ENCODE measurements around the gene PGAM1. TPM values are rescaled to one million over a fixed set of nuclear protein-coding genes. Genes with fewer than 3 reads are reported as not detected.
A peak's percentile ranks its signal among the peaks of the same experiment; 100 is the strongest.

PGAM1 gene
- total and polyA plus RNA-seq, 2 experiments from 2014 or later = 879 to 1,144 TPM

DNA sequence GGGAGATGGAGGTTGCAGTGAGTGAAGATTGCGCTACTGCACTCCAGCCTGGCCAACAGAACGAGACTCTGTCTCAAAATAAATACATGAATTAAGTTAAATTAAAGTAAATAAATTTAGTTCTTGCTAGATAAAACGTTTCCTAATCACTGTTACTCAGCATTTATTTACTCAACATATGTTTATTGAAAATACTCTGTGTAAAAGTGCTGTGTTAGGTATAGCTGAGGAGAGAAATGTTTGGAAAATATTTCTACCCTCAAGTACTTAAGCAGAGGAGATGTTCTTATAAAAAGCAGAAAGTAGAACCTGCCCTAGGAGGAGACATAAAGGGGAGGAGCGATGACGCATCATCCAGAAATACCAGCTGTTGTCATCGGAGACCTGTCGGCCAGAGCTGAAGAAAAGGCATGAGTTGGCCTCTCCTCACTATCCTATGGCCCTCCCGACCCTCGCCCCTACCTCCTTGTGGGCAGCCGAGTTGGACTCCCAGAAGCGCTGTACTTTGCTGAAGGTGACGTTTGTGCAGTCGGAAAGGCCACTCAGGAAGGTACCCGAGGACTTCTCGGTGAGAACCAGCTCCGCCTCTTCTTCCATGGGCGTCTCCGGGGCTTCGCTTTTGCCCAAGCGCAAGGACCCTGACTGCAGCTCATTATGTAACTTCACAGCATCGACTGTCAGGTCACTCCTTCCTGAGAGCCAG lies 26.0 kb upstream of the PGAM1 start:
- Histone ChIP-seq H3K4me3 (peak overlapping the region; percentile 91), H2AFZ (peak overlapping the region; percentile 91), H3K4me1 (ENCODE audit: insufficient read depth) (0 out of 2 replicates have a peak, but pooled peaks cover 4% of the 10 kb centered on the region), H3K36me3 (ENCODE audit: low read depth) (peaks cover 2% of the 10 kb centered on the region; the same call in 1 of the 2 replicates), H3F3A (ENCODE audit: insufficient read depth) (peaks cover 8% of the 10 kb centered on the region; the same call in 1 of the 2 replicates), H3K9me3 (ENCODE audit: low read depth) (no peaks in the 10 kb centered on the region), H3K4me2 (ENCODE audit: unreplicated experiment) (peak overlapping the region; percentile 86), H4K20me1 (ENCODE audit: insufficient read depth) (no peaks in the 10 kb centered on the region), H3K27me3 (replicated peaks; ENCODE audit: insufficient read depth) (no peaks in the 10 kb centered on the region), H3K9me2 (ENCODE audit: insufficient read depth) (no peaks in the 10 kb centered on the region), H3K9ac (peak overlapping the region; percentile 97), H3K27ac (peak overlapping the region; percentile 92), H3K79me2 (ENCODE audit: insufficient read depth) (peaks cover 26% of the 10 kb centered on the region)
- in situ Hi-C loops (cut with MboI) = no loop called here
- 26 to 31% methylated on average over 21 of the region's 21 CpGs for WGBS, 2 experiments (ENCODE audit: low coverage in 1 of 2, low lambda C conversion rate in 2 of 2, missing lambda C conversion rate in 2 of 2)
- TF ChIP-seq EZH2phosphoT487 (IDR thresholded peaks at IDR 0.05; ENCODE audit: insufficient read depth, low read depth) (no peak), EZH2 (IDR thresholded peaks at IDR 0.05; ENCODE audit: insufficient read depth, poor library complexity, severe bottlenecking) (no peak)
- DNase-seq = peak; percentile 87

DNA sequence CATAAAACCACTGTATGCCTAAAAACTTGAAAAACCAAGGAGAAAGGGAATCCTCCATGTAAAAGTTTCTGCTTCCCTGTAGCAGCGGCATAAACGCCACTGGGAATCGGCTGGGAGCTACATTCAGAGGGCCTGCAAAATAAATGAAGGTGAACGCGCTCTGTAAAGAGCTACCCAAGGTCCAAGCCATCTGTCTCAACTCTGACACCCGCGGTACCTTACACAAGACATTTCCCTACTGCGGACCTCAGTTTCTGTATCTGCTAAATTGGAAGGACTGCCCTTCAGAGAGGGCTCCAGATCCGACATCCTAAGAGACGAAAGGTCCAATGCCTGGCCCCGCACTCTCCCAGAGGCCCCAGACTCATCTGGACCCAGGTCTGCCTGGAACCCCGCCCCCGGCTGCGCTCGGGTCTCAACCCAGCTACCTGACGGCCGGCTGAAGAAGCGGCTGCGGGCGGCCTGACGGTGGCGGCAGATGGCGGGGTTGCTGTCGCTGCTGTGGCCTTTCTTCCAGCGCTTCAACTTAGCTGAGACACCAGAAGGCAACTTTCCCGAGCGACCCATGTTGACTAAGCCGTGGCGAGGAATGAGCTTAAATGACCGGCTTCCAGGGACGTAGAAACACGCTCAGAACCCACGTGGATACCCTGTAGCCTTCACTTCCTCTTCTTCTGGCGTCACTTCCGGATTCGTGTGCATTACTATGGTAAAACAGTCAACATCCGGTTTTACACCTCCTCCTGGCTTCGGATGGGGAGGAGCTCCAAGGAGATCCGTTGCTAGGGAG lies 25.1 kb upstream of the PGAM1 start, which contains the start of gene RRP12:
Gene RRP12 (minus strand): TSS at position 676 of the 790 bp plus-strand sequence. CDS start 109 bp downstream, at position 567.
- no peaks in the 10 kb centered on the region for H3K9me2 ChIP-seq (ENCODE audit: insufficient read depth)
- peak; percentile 100 for DNase-seq
- TF ChIP-seq EZH2phosphoT487 (IDR thresholded peaks at IDR 0.05; ENCODE audit: insufficient read depth, low read depth) (no peak), EZH2 (IDR thresholded peaks at IDR 0.05; ENCODE audit: insufficient read depth, poor library complexity, severe bottlenecking) (no peak)
- H4K20me1 ChIP-seq (ENCODE audit: insufficient read depth) = no peaks in the 10 kb centered on the region
- H3K27me3 ChIP-seq (replicated peaks; ENCODE audit: insufficient read depth) = no peaks in the 10 kb centered on the region
- peak within 1 kb of the TSS; percentile 97 for H3K9ac ChIP-seq
- H3K4me3 ChIP-seq = peak within 1 kb of the TSS; percentile 91
- H3F3A ChIP-seq (ENCODE audit: insufficient read depth) = peaks cover 8% of the 10 kb centered on the region; the same call in 1 of the 2 replicates
- WGBS, 2 experiments (ENCODE audit: low coverage in 1 of 2, low lambda C conversion rate in 2 of 2, missing lambda C conversion rate in 2 of 2) = 0 to 1% methylated on average over 38 to 39 of the region's 39 CpGs
- 0 out of 2 replicates have a peak, but pooled peaks cover 4% of the 10 kb centered on the region for H3K4me1 ChIP-seq (ENCODE audit: insufficient read depth)
- H3K79me2 ChIP-seq (ENCODE audit: insufficient read depth) = peaks cover 26% of the 10 kb centered on the region
- no peaks in the 10 kb centered on the region for H3K9me3 ChIP-seq (ENCODE audit: low read depth)
- peak within 1 kb of the TSS; percentile 86 for H3K4me2 ChIP-seq (ENCODE audit: unreplicated experiment)
- H3K27ac ChIP-seq = peak within 1 kb of the TSS; percentile 92
- in situ Hi-C loops (cut with MboI) = no loop called here
- H2AFZ ChIP-seq = peak within 1 kb of the TSS; percentile 91
- peaks cover 2% of the 10 kb centered on the region; the same call in 1 of the 2 replicates for H3K36me3 ChIP-seq (ENCODE audit: low read depth)

DNA sequence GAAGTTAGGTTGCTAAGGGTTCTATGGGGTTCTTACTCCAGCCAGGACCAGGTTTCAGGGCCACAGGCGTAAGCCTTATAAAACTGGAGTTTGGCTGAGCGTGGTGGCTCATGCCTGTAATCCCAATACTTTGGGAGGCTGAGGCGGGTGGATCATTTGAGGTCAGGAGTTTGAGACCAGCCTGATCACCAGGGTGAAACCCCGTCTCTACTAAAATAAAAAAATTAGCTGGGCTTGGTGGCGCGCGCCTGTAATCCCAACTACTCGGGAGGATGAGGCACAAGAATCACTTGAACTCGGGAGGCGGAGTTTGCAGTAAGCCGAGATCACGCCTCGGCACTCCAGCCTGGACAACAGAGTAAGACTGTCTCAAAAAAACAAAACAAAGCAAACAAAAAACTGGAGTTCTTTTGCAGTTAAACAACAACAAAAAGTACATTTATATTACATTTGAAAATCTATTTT lies 24.5 kb upstream of the PGAM1 start:
- Histone ChIP-seq H3K9me2 (ENCODE audit: insufficient read depth) (no peaks in the 10 kb centered on the region), H4K20me1 (ENCODE audit: insufficient read depth) (no peaks in the 10 kb centered on the region), H3K9me3 (ENCODE audit: low read depth) (no peaks in the 10 kb centered on the region), H3F3A (ENCODE audit: insufficient read depth) (peaks cover 8% of the 10 kb centered on the region; the same call in 1 of the 2 replicates), H3K79me2 (ENCODE audit: insufficient read depth) (peaks cover 25% of the 10 kb centered on the region), H3K4me3 (peak overlapping the region; percentile 91), H3K4me1 (ENCODE audit: insufficient read depth) (0 out of 2 replicates have a peak, but pooled peaks cover 4% of the 10 kb centered on the region), H2AFZ (peak overlapping the region; percentile 91), H3K27me3 (replicated peaks; ENCODE audit: insufficient read depth) (no peaks in the 10 kb centered on the region), H3K27ac (peak overlapping the region; percentile 92), H3K36me3 (ENCODE audit: low read depth) (peaks cover 2% of the 10 kb centered on the region; the same call in 1 of the 2 replicates), H3K4me2 (ENCODE audit: unreplicated experiment) (peak overlapping the region; percentile 86), H3K9ac (peak overlapping the region; percentile 97)
- TF ChIP-seq EZH2phosphoT487 (IDR thresholded peaks at IDR 0.05; ENCODE audit: insufficient read depth, low read depth) (no peak), EZH2 (IDR thresholded peaks at IDR 0.05; ENCODE audit: insufficient read depth, poor library complexity, severe bottlenecking) (no peak)
- DNase-seq = no peak
- in situ Hi-C loops (cut with MboI) = no loop called here
- 55 to 61% methylated on average over 13 of the region's 13 CpGs for WGBS, 2 experiments (ENCODE audit: low coverage in 1 of 2, low lambda C conversion rate in 2 of 2, missing lambda C conversion rate in 2 of 2)

DNA sequence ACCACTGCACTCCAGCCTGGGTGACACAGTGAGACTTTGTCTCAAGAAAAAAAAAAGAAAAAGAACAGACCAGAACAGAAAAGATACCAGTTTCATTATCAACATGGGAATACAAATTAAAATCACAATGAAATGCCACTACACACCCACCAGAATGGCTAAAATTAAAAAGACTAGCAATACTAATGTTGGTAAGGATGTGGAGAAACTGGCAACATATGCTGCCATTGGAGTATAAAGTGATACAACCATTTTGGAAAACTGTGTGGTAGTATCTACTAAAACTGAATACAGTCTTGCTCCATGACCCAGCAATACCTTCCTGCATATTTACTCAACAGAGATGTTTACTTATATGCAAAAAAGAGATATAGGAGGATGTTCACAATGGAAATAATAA lies 21.9 kb upstream of the PGAM1 start:
- Histone ChIP-seq H3K9me2 (ENCODE audit: insufficient read depth) (no peaks in the 10 kb centered on the region), H3K9me3 (ENCODE audit: low read depth) (no peaks in the 10 kb centered on the region), H4K20me1 (ENCODE audit: insufficient read depth) (no peaks in the 10 kb centered on the region), H3F3A (ENCODE audit: insufficient read depth) (peaks cover 15% of the 10 kb centered on the region; the same call in 1 of the 2 replicates), H3K4me3 (no peak overlapping the region), H3K27me3 (replicated peaks; ENCODE audit: insufficient read depth) (no peaks in the 10 kb centered on the region), H3K9ac (no peak overlapping the region), H3K4me1 (ENCODE audit: insufficient read depth) (0 out of 2 replicates have a peak, but pooled peaks cover 4% of the 10 kb centered on the region), H2AFZ (no peak overlapping the region), H3K36me3 (ENCODE audit: low read depth) (no peaks in the 10 kb centered on the region), H3K27ac (no peak overlapping the region), H3K79me2 (ENCODE audit: insufficient read depth) (peaks cover 6% of the 10 kb centered on the region), H3K4me2 (ENCODE audit: unreplicated experiment) (no peak overlapping the region)
- TF ChIP-seq EZH2 (IDR thresholded peaks at IDR 0.05; ENCODE audit: insufficient read depth, poor library complexity, severe bottlenecking) = no peak
- no peak for TF ChIP-seq EZH2phosphoT487 (IDR thresholded peaks at IDR 0.05; ENCODE audit: insufficient read depth, low read depth)
- in situ Hi-C loops (cut with MboI) = no loop called here
- no peak for DNase-seq

Measured in GM23248 (cell line).